GM23248 (cell line): Measurements from ENCODE around the gene IQCM. TPM values are rescaled to one million over a fixed set of nuclear protein-coding genes. Genes with fewer than 3 reads are reported as not detected.

Experiments
- DNase-seq: peaks from one replicate; pipeline ENCODE4 v3.0.0-alpha.2; 2015
- H2AFZ ChIP-seq: fragments of 200-600 bp; sonication (generic); 2 replicates; pipeline ENCODE4 v1.6.1; 2016; ENCODE audit warnings: antibody characterized with exemption
- H3F3A ChIP-seq: fragments of 200-600 bp; sonication (generic); 2 replicates; pipeline ENCODE4 v1.6.1; 2016; ENCODE audit warnings: mild to moderate bottlenecking, antibody characterized with exemption, mixed run types; ENCODE audit not compliant: insufficient read depth
- H3K27ac ChIP-seq: fragments of 200-600 bp; sonication (generic); 2 replicates; pipeline ENCODE4 v1.5.1; 2016; ENCODE audit warnings: mild to moderate bottlenecking
- H3K27me3 ChIP-seq: fragments of 200-600 bp; sonication (generic); replicated peaks from 2 replicates; pipeline ENCODE4 v1.6.1; 2016; ENCODE audit warnings: mild to moderate bottlenecking; ENCODE audit not compliant: insufficient read depth
- H3K36me3 ChIP-seq: fragments of 200-600 bp; sonication (generic); 2 replicates; pipeline ENCODE4 v1.6.1; 2016; ENCODE audit warnings: low read depth, mild to moderate bottlenecking
- H3K4me1 ChIP-seq: fragments of 200-600 bp; sonication (generic); 2 replicates; pipeline ENCODE4 v1.6.1; 2016; ENCODE audit warnings: mild to moderate bottlenecking; ENCODE audit not compliant: insufficient read depth
- H3K4me2 ChIP-seq: fragments of 200-600 bp; sonication (generic); one replicate; pipeline ENCODE4 v1.6.1; 2016; ENCODE audit warnings: mild to moderate bottlenecking; ENCODE audit not compliant: unreplicated experiment
- H3K4me3 ChIP-seq: fragments of 200-600 bp; sonication (generic); 2 replicates; pipeline ENCODE4 v1.5.1; 2016; ENCODE audit warnings: mild to moderate bottlenecking
- H3K79me2 ChIP-seq: fragments of 200-600 bp; sonication (generic); 2 replicates; pipeline ENCODE4 v1.6.1; 2016; ENCODE audit warnings: mild to moderate bottlenecking; ENCODE audit not compliant: insufficient read depth
- H3K9ac ChIP-seq: fragments of 200-600 bp; sonication (generic); 2 replicates; pipeline ENCODE4 v1.6.1; 2016; ENCODE audit warnings: mild to moderate bottlenecking
- H3K9me2 ChIP-seq: fragments of 200-600 bp; sonication (generic); 2 replicates; pipeline ENCODE4 v1.6.1; 2016; ENCODE audit warnings: mixed run types, mild to moderate bottlenecking, moderate library complexity; ENCODE audit not compliant: insufficient read depth
- H3K9me3 ChIP-seq: fragments of 200-600 bp; sonication (generic); one replicate; pipeline ENCODE4 v1.6.1; 2017; ENCODE audit warnings: low read depth
- H4K20me1 ChIP-seq: fragments of 200-600 bp; sonication (generic); 2 replicates; pipeline ENCODE4 v1.6.0; 2016; ENCODE audit not compliant: insufficient read depth
- EZH2 ChIP-seq: fragments of 200-600 bp; sonication (generic); IDR thresholded peaks from 2 replicates; pipeline ENCODE4 v1.6.1; 2018; ENCODE audit warnings: antibody characterized with exemption, mild to moderate bottlenecking; ENCODE audit not compliant: insufficient read depth, poor library complexity, severe bottlenecking
- EZH2phosphoT487 ChIP-seq: fragments of 200-600 bp; sonication (generic); IDR thresholded peaks from 2 replicates; pipeline ENCODE4 v1.6.1; 2018; ENCODE audit warnings: antibody characterized with exemption, moderate library complexity, mild to moderate bottlenecking, low read depth; ENCODE audit not compliant: insufficient read depth
- WGBS, 2 experiments: methylation state at CpG; one replicate each; pipeline ENCODE4 v1.1.6; 2015 to 2017; ENCODE audit warnings: low lambda C conversion rate in 2 of 2, low coverage in 1 of 2; ENCODE audit errors: missing lambda C conversion rate in 2 of 2; 5-methylcytosine and 5-hydroxymethylcytosine counted together
- in situ Hi-C: fragments of 300-500 bp; cut with MboI; formaldehyde crosslinking; loops from 2 replicates; pipeline ENCODE4 v1.15.0; 2020
- polyA plus RNA-seq: library from polyadenylated mRNA; unstranded; fragments of >200 nt; fragmentation: Nextera tagmentation; extraction: Ambion mirVana; gene quantifications from 2 replicates; pipeline ENCODE4 v1.2.1, GENCODE V29; 2016
- total RNA-seq: library from RNA; depleted of rRNA; stranded (reverse); fragments of >200 nt; shearing (Covaris generic); gene quantifications from 2 replicates; pipeline ENCODE4 v1.2.3, GENCODE V29; 2014

The IQCM gene
- total and polyA plus RNA-seq, 2 experiments from 2014 or later, result 0.11 TPM; not detected in 1

DNA sequence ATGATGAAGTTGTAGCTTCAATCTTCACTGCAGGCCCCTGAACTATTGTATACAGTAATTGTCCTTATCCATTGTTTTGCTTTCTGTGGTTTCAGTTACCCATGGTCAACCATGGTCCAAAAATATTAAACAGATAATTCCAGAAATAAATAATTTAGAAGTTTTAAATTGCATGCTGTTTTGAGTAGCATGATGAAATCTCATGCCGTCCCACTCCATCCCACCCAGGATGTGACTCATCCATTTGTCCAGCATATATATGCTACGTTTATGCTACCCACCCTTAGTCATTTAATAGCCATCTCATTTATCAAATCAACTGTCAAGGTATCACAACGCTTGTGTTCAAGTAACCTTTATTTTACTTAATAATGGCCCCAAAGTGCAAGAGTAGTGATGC is 34.5 kb downstream of the IQCM start:
- Histone ChIP-seq H4K20me1 (no peaks in the 10 kb centered on the region), H3K9ac (no peak overlapping the region), H2AFZ (peak overlapping the region; percentile 50), H3K4me1 (peaks cover 36% of the 10 kb centered on the region), H3K4me3 (no peak overlapping the region), H3K27ac (peak overlapping the region; percentile 13), H3F3A (no peaks in the 10 kb centered on the region), H3K27me3 (no peaks in the 10 kb centered on the region), H3K36me3 (no peaks in the 10 kb centered on the region), H3K9me3 (no peaks in the 10 kb centered on the region), H3K79me2 (no peaks in the 10 kb centered on the region), H3K4me2 (peak overlapping the region; percentile 44), H3K9me2 (no peaks in the 10 kb centered on the region)
- DNase-seq, result peak; percentile 51
- in situ Hi-C loops, result no loop called here
- TF ChIP-seq EZH2phosphoT487 (no peak), EZH2 (no peak)
- WGBS, 2 experiments, result 2% methylated on average over 3 of the region's 3 CpGs

DNA sequence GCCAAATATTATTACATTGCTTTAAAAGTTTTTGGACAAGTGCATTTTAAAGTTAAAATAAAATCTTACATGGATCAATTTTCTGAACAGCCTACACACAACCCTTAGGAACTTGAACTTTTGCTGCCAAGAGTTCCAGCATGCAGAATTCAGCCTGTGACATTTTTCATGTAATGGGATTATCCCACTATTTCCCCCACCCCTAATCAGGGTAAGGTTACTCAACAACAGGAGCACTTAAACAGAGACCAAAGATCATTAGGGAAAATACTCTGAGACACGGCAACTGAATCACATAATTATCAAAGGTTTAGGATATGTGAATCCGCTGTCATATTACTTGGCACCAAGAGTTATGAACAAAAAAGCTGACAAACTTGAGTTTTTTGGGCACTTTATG is 47.2 kb downstream of the IQCM start:
- Histone ChIP-seq H3K9me3 (no peaks in the 10 kb centered on the region), H2AFZ (no peak overlapping the region), H3K9ac (no peak overlapping the region), H3F3A (no peaks in the 10 kb centered on the region), H3K9me2 (no peaks in the 10 kb centered on the region), H3K27ac (no peak overlapping the region), H3K36me3 (no peaks in the 10 kb centered on the region), H3K4me3 (no peak overlapping the region), H3K27me3 (no peaks in the 10 kb centered on the region), H3K4me2 (no peak overlapping the region), H3K4me1 (peaks cover 12% of the 10 kb centered on the region), H4K20me1 (no peaks in the 10 kb centered on the region), H3K79me2 (no peaks in the 10 kb centered on the region)
- WGBS, 2 experiments, result 93 to 100% methylated on average over 2 of the region's 2 CpGs
- no peak for TF ChIP-seq EZH2
- no peak for TF ChIP-seq EZH2phosphoT487
- in situ Hi-C loops, result no loop called here
- DNase-seq, result no peak

DNA sequence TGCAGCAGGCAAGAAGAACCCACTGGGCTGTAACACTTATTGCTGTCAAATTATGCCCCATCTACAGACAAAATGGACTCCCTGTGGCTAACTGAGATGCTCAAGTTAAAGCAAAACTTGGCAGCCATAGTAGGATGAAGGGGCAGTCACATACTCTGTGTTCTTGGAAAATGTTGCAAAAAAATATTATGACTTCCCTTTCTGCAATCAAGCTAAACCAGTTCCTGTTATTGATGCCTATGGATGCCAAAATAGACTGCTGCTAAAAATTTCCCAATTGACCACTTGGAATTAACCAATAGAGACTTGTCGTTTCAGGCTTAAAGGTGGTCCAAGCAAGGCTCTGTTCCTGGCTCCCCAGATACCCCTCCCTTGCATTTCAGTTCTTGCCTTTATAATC is 49.5 kb downstream of the IQCM start:
- DNase-seq, result no peak
- H3K27me3 ChIP-seq, result no peaks in the 10 kb centered on the region
- no peaks in the 10 kb centered on the region for H3K9me3 ChIP-seq
- H3K4me3 ChIP-seq, result no peak overlapping the region
- H3K4me1 ChIP-seq, result peaks cover 12% of the 10 kb centered on the region
- H3K27ac ChIP-seq, result 0 out of 2 replicates have a peak overlapping the region, but pooled peaks have one; percentile 40
- H3K36me3 ChIP-seq, result no peaks in the 10 kb centered on the region
- H2AFZ ChIP-seq, result 0 out of 2 replicates have a peak overlapping the region, but pooled peaks have one; percentile 41
- no peaks in the 10 kb centered on the region for H3F3A ChIP-seq
- H3K79me2 ChIP-seq, result no peaks in the 10 kb centered on the region
- no peak overlapping the region for H3K4me2 ChIP-seq
- no peak overlapping the region for H3K9ac ChIP-seq
- TF ChIP-seq EZH2phosphoT487 (no peak), EZH2 (no peak)
- H3K9me2 ChIP-seq, result no peaks in the 10 kb centered on the region
- WGBS, 2 experiments, result 100% methylated on average over 1 of the region's 1 CpG
- H4K20me1 ChIP-seq, result no peaks in the 10 kb centered on the region
- in situ Hi-C loops, result no loop called here

DNA sequence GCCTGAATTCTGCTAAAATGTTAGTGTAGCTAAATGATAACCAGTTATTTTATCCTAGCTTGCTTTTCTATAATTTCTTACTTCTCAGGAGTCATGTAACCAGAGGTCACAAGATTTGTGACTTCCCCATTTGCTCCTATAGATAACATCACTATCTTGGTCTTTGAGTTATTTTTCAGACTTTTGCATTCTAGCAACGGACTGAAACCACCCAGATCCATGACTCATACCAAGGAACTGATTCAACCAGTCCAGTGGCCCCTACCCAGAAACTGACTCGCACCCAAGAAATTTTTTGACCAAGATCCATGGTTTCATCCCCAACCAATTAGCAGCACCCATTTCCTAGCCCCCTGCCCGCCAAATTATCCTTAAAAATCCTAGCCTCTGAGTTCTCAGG is 50.0 kb downstream of the IQCM start:
- no peaks in the 10 kb centered on the region for H3F3A ChIP-seq
- peak overlapping the region; percentile 41; the same call in 1 of the 2 replicates for H2AFZ ChIP-seq
- H4K20me1 ChIP-seq, result no peaks in the 10 kb centered on the region
- no peaks in the 10 kb centered on the region for H3K36me3 ChIP-seq
- H3K4me1 ChIP-seq, result peaks cover 12% of the 10 kb centered on the region
- in situ Hi-C loops, result no loop called here
- H3K9ac ChIP-seq, result no peak overlapping the region
- no peaks in the 10 kb centered on the region for H3K9me2 ChIP-seq
- TF ChIP-seq EZH2phosphoT487 (no peak), EZH2 (no peak)
- no peak overlapping the region for H3K4me3 ChIP-seq
- peak; percentile 85 for DNase-seq
- H3K27me3 ChIP-seq, result no peaks in the 10 kb centered on the region
- H3K4me2 ChIP-seq, result peak overlapping the region; percentile 22
- WGBS, 2 experiments, result 43 to 52% methylated on average over 3 of the region's 3 CpGs
- H3K9me3 ChIP-seq, result no peaks in the 10 kb centered on the region
- H3K79me2 ChIP-seq, result no peaks in the 10 kb centered on the region
- H3K27ac ChIP-seq, result peak overlapping the region; percentile 40; the same call in 1 of the 2 replicates

DNA sequence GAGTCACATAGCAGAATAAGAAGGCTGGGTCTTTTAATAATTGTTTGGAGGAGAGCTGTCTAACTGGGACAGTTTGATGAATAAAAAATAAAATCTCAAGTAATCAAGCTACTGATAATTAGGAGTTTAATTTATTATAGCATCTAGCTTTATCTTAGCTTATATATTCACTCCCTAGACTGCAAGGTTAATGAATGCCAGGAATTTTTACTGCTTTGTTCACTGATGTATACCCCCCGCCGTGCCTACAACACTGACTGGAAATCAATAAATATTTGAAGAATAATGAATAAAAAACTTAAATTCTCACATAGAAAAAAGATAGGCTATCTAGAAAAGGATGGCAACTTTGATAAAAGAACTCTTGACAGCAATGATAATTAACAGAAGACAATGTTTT is 59.7 kb downstream of the IQCM start:
- Histone ChIP-seq H3K79me2 (no peaks in the 10 kb centered on the region), H4K20me1 (no peaks in the 10 kb centered on the region), H3K27ac (no peak overlapping the region), H3K9ac (no peak overlapping the region), H3K27me3 (no peaks in the 10 kb centered on the region), H3K36me3 (no peaks in the 10 kb centered on the region), H3K4me3 (no peak overlapping the region), H3K4me2 (no peak overlapping the region), H3F3A (no peaks in the 10 kb centered on the region), H3K4me1 (0 out of 2 replicates have a peak, but pooled peaks cover 6% of the 10 kb centered on the region), H3K9me3 (no peaks in the 10 kb centered on the region), H3K9me2 (peaks cover 5% of the 10 kb centered on the region; the same call in 1 of the 2 replicates), H2AFZ (no peak overlapping the region)
- no peak for DNase-seq
- TF ChIP-seq EZH2, result no peak
- TF ChIP-seq EZH2phosphoT487, result no peak
- WGBS, 2 experiments, result 83 to 86% methylated on average over 2 of the region's 2 CpGs
- in situ Hi-C loops, result no loop called here
